Stimulated activated naive CD4-positive, alpha-beta T cell (primary cell): ENCODE results near the gene ULK3.

ENCODE experiments used
- DNase-seq, 6 experiments: peaks; one replicate each; lab custom pipeline; 2025; lab: John Stamatoyannopoulos, UW

The ULK3 gene

DNA sequence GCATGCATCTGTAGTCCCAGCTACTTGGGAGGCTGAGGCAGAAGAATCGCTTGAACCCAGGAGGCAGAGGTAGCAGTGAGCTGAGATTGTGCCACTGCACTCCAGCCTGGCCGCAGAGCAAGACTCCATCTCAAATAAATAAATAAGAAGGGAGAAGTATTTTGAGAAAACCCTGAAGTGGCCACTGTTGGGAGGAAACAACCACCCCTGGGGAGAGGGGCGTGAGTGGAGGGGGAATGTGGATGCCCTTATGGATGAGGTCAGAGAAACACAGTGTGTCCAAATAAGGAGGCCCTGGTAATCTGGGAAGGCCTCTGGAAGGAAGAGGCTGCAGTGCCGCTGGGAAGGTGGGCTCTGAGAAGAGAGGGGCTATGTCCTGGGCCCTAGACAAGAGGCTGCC is 20.7 kb downstream of the ULK3 start:
- DNase-seq: no peak

DNA sequence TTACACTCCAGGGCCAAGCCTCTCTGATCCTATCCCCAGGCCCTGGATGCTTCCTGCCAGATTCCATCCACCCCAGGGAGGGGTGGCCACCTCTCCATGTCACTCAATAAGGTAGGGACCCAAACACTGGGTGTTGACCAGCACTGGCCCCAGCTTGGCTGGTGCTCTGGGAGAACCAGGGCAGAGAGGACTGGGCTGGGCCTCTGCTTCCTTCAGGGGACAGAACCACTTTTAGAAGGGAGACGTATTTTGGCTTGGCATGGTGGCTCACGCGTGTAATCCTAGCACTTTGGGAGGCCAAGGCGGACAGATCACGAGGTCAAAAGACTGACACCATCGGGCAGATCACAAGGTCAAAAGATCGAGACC is 21.2 kb downstream of the ULK3 start:
- DNase-seq: no peak

DNA sequence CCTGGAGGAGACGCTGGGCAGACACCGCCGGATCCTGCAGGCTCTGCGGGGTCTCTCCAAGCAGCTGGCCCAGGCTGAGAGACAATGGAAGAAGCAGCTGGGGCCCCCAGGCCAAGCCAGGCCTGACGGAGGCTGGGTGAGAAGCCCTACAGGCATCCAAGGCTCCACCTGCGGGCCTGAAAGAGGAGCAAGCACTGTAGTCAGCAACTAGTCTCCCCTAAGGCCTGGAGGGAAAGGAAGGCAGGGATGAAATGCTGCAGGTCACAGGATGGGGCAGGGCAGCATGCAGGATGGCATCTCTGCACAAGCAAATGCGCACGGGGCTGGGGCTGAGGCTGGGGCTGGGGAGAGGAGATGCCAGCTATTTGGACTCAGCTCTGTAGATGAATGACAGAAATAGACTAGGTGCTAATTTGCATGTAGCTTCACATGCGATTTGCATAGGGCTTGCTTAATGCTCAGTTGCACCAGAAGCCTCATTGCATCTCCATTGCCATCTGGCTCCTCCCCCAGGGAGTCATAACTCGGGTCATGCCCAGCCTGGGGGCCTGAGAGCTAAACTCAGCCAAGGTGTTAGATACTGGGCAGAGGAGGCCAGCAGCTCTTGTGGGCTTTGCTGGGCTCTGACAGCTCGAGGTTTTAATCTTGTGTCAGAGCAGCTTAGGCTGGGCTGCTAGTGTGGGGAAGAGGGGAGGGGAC is 21.7 kb downstream of the ULK3 start:
- DNase-seq: no peak

DNA sequence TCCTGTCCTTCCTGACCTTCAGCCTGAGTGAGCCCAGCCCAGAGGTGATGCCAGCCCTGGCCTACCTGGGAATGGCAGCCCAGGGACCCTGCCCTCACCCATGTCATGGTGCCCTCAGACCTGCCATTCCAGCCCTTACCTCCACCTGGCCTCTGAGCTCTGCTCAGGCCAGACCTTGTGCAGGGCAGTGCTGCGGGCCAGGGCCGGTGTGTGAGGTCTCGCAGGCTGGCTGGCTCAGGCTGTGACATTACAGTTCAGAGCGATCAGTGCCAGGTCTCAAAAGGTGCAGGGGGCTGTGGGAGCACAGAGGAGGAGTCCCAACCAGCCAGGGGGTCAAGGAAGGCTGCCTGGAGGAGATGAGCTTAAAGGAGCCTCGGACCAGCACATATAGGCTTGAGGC is 22.9 kb downstream of the ULK3 start:
- DNase-seq: no peak

DNA sequence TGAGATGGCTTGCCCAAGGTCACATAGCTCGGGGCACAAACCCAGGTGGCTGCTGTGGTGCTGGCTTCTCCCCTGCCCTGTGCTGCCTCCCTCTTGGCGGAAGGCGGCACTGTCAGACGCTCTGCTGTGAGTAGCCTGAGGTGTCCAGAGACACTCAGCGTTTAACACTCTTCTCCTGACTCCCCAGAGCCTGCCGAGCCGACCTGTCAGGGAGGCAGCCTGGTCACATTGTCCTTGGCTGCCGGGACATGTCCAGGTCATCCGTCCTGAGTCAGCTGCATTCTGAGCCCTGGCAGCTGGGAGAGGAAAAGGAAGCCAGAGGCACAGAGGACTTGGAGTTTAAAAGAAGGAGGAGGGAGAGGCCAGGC is 25.6 kb downstream of the ULK3 start:
- DNase-seq: no peak

DNA sequence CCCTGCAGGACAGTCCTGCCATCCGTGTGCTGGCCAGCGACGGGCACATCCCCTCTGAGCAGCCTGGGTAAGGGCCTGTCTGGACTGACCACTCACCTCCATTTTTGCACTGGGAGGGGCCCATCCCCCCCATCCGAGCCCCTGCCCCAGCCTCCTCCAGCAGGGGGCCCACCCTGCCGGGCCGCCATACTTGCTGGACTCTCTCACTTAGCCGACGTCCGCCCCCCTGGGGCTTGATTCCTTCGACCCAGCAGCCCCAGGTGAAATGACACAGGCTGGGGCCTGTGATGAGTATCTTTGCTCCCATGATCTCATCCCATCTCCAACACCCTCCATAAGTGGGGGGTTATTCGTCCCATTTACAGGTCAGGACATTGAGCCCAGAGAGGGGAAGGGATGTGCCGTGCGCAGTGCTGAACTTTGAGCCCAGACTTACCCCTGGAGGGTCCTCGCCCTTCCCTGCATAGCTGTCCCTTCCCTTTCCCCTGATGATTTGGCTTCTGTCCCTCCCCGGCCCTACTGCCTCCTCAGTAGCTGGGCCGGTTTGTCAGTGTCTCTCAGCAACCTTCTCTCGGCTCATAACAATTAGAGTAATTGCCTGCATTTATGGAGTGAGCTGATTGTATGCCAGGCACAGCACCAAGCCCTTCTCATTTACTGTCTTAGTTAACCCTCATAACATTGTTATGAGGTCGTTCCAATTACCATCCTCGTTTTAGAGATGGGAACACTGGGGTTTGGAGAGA is 26.2 kb downstream of the ULK3 start:
- no peak for DNase-seq

DNA sequence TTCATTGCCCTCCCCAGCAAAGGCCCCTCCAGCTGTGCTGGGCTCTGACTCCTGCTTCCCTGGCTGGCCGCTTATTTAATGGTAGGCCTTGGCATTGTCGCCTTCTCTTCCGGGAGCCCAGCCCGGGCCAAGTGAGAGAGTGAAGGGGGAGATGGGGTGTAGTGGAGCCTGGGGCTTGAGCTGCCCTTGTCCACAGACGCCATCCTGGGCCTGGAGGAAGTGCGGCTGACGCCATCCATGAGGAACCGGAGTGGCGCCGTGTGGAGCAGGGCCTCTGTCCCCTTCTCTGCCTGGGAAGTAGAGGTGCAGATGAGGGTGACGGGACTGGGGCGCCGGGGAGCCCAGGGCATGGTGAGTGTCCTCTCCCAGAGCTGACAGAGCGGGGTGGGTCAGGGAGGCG is 27.0 kb downstream of the ULK3 start:
- DNase-seq: no peak

DNA sequence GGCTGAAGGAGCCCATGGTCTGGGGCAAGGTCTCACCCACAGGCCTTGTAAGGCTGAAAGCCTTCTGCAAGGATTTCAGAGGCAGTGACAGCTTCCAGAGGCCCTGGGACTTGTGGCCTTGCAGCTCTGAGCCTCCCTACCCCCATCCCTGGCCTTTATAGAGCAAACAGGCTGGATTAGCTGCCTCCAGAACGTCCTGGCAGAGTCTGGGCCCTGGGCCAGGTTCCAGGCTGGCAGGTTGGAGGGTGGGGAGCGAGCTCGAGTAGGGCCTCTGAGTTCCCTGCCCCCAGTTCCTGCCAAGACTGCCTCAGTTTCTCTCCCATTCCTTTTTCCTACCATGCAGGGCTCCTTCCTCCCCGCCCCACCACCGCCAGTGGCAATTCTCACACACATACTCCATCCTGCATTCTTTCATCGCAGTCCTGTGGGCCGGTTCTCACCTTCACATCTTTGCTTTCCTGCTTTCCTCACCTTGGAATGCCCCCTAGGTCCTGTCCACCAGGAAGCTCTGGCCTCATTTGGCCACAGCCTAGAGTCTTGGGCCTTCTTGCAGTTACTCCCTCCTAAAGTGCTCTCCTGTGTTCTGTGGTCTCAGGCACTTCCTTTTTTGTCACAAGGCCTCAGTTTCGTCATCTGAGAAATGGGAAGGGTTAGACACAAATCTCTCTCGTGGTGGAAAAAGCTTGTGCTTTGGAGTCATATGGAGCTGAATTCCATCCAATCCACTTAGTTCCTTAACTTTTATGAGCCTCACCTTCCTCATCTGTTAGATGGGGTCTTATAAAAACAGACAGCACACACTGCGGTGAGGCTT is 27.6 kb downstream of the ULK3 start:
- DNase-seq: no peak

DNA sequence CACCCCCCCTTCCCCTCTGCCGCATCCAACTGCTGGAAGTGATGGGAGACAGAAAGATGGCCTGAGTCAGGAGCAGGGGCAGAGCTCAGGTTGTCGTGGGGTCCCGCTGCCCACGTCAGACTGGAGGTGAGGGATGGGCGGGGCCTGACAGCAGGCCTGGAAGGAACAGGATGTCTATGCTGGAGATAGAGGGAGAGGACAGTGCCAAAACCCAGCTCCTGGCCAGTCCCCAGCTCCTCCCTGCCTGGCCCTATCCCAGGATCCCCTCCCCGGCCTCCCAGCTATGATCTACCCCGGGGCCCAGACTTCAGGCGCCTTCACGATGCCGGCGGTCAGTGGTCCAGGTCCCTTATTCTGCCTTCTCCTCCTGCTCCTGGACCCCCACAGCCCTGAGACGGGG is 30.4 kb downstream of the ULK3 start, which contains the start of gene LMAN1L:
Gene LMAN1L (plus strand): TSS at position 303 of the 400 bp plus-strand sequence. CDS start 20 bp downstream, at position 323.
- DNase-seq: no peak

DNA sequence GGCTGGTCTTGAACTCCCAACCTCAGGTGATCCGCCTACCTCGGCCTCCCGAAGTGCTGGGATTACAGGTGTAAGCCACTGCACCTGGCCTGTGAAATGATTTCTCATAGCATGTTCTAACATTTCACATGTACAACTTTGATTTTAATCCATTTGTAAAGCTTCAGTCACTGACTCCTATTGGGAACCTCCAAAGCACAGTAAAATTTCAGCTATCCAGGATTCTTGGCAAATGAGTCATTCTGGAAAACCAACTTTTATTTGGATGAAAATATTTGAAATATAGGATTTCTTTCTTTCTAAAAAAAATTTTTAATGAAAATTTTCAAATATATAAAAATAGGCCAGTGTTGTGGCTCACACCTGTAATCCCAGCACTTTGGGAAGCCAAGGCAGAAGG is 33.0 kb downstream of the ULK3 start:
- DNase-seq: no peak

DNA sequence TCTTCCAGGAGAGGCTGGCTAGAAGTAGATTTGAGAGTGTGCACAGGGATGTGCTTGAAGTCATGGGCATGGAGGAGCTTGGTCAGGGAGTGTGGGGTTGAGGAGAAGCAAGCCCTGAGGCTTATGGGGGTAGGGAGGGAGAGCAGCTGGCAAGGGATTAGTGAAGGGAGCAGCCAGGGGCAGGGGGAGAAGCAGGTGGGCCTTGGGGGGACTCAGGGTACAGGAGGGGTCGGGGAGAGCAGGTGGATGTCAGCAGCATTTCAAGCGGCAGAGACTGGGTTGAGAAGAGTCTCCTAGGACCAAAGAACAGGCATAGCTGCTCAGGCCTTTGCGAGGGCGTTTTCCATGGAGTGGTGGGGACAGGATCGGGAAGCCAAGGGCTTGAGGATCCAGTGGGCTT is 33.7 kb downstream of the ULK3 start:
- no peak for DNase-seq

DNA sequence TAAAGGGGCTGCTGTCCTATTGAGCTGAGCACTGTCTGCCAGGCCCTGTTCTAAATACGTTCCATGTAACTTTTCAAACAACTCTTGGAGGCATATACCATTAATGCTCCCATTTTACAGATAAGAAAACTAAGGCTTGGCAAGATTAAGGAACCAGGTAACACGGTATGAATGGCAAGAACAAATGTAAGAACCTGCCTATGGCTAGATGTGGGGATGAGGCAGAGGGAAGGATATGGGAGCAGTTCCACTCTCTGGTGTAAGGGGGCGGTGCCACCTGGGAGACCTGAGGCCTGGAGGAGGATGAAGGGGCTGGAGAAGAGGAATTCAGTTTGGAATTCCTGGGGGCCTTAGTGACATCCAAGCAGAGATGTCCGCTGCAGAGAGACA is 34.1 kb downstream of the ULK3 start:
- no peak for DNase-seq

DNA sequence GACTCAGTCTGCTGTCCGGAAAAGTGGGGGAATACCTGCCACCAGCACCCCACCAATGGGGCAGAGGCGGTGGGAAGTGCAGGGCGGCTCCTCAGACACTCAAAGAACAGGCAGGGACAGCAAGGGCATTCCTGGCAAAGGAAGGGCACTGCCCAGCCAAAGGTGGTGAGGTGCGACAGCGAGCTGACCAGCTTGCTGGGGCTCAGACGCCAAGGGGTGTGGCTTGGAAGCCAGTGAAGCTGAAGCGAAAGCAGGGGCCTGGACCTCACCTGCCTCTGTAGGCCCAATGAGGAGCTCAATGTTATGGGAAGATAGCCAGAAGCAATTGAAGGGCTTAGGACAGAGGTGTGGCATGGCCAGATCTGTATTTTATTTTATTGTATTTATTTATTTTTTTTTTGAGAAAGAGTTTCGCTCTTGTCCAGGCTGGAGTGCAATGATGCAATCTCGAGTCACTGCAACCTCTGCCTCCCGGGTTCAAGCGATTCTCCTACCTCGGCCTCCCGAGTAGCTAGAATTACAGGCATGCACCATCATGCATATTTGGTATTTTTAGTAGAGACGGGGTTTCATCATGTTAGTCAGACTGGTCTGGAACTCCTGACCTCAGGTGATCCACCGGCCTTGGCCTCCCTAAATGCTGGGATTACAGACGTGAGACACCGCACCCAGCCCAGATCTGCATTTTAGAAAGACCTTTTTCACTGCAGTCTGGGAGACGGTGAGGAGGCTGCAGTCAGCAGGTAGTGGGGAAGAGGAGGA is 34.7 kb downstream of the ULK3 start:
- DNase-seq: no peak

DNA sequence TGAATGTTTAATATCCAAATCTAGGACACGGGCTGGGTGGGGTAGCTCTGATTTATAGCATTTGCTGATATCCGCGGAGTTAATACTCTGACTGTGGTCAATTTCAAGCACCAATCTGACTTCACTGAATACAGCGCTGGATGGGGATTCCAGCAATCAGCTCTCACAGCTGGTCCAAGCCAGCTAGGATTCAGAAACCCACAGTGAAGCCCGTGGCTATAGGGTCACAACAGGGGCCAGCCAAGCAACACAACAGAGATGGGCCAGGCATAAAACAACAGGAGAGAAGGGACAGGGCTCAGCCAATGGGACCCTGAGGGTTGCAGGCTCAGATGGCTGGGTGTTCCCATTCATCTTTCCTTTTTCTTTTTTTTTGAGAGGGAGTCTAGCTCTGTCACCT is 35.7 kb downstream of the ULK3 start:
- no peak for DNase-seq

DNA sequence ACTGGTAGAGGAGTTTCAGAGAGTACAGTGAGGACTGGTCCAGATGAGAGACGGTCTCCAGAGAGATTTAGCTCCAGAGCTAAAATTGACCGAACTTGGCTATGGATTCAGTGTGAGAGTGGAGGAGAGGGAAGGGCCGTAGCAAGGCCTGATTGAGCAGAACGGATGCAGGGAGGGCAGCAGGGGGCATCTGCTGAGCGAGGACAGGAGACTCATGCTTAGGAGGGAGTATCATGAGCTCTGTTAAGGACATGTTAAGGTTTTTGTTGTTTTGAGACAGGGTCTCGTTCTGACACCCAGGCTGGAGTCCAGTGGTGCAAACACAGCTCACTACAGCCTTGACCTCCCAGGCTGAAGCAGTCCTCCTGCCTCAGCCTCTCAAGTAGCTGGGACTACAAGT is 38.0 kb downstream of the ULK3 start:
- no peak for DNase-seq

DNA sequence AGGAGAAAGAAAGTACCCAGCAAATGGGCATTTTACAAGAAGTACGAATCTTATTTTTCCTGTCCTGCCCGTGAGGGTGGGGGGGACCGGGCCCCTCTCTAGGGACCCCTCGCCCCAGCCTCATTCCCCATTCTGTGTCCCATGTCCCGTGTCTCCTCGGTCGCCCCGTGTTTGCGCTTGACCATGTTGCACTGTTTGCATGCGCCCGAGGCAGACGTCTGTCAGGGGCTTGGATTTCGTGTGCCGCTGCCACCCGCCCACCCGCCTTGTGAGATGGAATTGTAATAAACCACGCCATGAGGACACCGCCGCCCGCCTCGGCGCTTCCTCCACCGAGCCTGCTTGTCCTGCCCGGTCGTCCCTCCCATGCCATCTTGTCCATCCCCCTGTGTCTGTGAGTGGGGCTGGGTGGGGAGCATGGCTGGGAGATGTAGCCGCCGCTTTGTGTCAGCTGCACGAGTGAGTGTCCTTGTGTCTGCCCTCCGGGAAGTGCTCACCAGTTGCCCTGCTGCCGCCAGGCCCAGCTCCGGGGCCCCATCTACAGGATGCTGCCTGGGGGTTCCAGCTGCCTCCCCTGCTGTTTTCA is 40.0 kb downstream of the ULK3 start:
- no peak for DNase-seq

DNA sequence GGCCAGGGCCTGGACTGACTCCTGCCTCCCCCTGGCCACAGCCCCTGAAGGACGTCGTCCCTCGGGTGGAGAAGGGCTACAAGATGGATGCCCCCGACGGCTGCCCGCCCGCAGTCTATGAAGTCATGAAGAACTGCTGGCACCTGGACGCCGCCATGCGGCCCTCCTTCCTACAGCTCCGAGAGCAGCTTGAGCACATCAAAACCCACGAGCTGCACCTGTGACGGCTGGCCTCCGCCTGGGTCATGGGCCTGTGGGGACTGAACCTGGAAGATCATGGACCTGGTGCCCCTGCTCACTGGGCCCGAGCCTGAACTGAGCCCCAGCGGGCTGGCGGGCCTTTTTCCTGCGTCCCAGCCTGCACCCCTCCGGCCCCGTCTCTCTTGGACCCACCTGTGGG is 40.7 kb downstream of the ULK3 start:
- DNase-seq: no peak

DNA sequence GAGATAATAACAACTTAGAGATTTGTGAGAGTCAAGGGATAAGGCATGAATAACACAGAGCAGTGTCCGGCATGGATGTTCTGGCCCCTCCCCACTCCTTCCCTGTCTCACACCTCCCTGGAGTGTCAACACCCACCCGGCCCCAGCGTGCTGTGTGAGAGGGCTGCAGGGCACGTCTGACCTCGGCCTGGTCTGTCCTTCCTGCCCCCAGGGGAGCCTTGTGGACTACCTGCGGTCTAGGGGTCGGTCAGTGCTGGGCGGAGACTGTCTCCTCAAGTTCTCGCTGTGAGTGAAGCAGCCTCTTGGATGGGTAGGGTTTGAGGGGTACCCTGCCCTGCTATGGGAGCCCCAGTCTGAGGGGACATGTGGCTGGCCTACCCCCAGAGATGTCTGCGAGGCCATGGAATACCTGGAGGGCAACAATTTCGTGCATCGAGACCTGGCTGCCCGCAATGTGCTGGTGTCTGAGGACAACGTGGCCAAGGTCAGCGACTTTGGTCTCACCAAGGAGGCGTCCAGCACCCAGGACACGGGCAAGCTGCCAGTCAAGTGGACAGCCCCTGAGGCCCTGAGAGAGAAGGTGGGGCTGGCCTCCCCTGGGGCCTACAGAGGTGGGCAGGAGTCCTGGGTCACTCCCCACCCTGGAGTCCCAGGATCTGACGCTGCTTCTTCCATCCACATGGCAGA is 41.5 kb downstream of the ULK3 start:
- no peak for DNase-seq

DNA sequence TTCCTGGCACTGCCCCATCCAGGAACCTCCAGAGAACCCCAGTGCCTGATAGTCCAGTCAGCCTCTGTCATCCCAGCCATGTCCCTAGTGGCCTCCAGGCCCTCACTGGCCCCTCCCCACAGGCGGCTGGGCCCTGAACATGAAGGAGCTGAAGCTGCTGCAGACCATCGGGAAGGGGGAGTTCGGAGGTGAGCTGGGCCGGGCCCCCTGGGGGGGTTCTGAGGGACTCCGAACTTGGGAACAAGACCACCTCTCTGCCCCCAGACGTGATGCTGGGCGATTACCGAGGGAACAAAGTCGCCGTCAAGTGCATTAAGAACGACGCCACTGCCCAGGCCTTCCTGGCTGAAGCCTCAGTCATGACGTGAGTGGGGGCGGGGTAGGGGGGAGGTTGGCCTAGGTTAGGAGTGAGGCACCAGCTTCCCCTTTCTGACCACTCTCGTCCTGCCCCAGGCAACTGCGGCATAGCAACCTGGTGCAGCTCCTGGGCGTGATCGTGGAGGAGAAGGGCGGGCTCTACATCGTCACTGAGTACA is 42.3 kb downstream of the ULK3 start:
- no peak for DNase-seq

DNA sequence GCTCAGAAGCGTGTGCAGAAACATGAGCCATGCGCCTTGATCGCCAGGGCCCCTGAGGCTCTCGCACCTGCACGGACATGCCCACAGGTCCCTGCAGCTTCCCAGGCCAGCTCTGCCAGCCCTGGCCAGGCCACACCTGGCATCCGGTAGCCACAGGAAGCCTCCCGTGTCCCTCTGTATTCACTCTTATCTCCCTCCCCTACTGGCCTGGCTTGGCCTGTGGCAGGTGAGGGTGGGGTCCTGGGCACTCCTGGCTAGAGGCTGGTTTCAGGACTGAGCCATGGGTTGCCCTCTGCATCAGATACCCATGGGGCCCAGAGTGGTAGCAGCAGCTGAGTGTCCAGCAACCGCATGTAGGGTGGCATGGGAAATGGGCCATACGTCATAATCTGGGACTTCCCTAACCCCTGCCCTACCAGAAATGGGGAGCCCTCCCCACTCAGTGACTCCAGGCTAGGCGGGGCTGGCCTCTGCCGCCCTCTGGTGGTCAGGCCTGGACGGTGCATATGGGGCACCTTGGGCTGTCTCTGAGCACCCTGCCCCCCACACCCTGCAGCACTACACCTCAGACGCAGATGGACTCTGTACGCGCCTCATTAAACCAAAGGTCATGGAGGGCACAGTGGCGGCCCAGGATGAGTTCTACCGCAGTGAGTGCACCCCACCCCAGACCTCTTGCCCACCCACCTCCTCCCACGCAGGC is 42.9 kb downstream of the ULK3 start:
- DNase-seq: peak; percentile 70 to 86 (median 83)
